HepG2 (cell line): ENCODE results near the gene SHROOM1. TPM values are rescaled to one million over a fixed set of nuclear protein-coding genes. Genes with fewer than 3 reads are reported as not detected.

Source experiments
- ATAC-seq: fragments of 200-7000 bp; cut with Tn5 transposase; 3 replicates; pipeline ENCODE4 v1.9.1; 2020; ENCODE audit warnings: mild to moderate bottlenecking, moderate library complexity
- BruUV-seq: library from RNA; stranded (reverse); fragments of 400-500 nt; replicated peaks from 2 replicates; lab custom pipeline; 2021; lab: Mats Ljungman, UMichigan
- CTCF ChIA-PET: fragments of 300-600 bp; formaldehyde crosslinking; extraction: SDS; loops from one replicate; lab custom pipeline; 2021; ENCODE audit warnings: low total read pairs, inconsistent platforms, low intra/inter-chr PET ratio; lab: Yijun Ruan, JAX
- POLR2A ChIA-PET: fragments of 350-600 bp; sonication (Branson Sonifier 250); formaldehyde crosslinking; loops from one replicate; lab custom pipeline; 2020; ENCODE audit warnings: antibody characterized with exemption, inconsistent platforms; lab: Yijun Ruan, JAX
- DNase-seq: peaks from one replicate; pipeline ENCODE4 v3.0.0-alpha.2; 2015; ENCODE audit warnings: low spot score
- FAIRE-seq: peaks from 3 replicates; lab custom pipeline; 2011; peaks lifted over from hg19 to GRCh38; lab: Jason Lieb, UNC
- H2AFZ ChIP-seq: one replicate; pipeline ENCODE4 v1.6.1; 2011; ENCODE audit warnings: low read length, inconsistent platforms
- H3K27ac ChIP-seq: fragments of 300-600 bp; 3 replicates; pipeline ENCODE4 v1.8.0; 2011; ENCODE audit warnings: mixed run types, mild to moderate bottlenecking, mixed read lengths, low read length, inconsistent platforms; ENCODE audit not compliant: insufficient read depth; ENCODE audit errors: extremely low read length
- H3K27me3 ChIP-seq, 2 experiments: fragments of 200-600 bp in 1 of 2; 2 replicates in 1 of 2; 3 replicates in 1 of 2; pipeline versions ENCODE4 v1.6.0 to v1.8.0; 2011; ENCODE audit warnings: low read length in 2 of 2, mild to moderate bottlenecking in 2 of 2, moderate library complexity in 2 of 2, inconsistent platforms in 1 of 2; ENCODE audit not compliant: insufficient read depth in 2 of 2, control insufficient read depth in 1 of 2
- H3K36me3 ChIP-seq, 2 experiments: fragments of 200-600 bp in 1 of 2; replicated peaks in 1 of 2; 2 replicates in 1 of 2; 3 replicates in 1 of 2; pipeline versions ENCODE4 v1.5.1 to v1.8.0; 2011; ENCODE audit warnings: low read length in 2 of 2, inconsistent platforms in 1 of 2; ENCODE audit not compliant: insufficient read depth in 2 of 2, control insufficient read depth in 1 of 2
- H3K4me1 ChIP-seq: 2 replicates; pipeline ENCODE4 v1.5.1; 2012; ENCODE audit warnings: low read length, inconsistent platforms; ENCODE audit not compliant: insufficient read depth
- H3K4me2 ChIP-seq: 2 replicates; pipeline ENCODE4 v1.6.0; 2011; ENCODE audit warnings: low read depth, low read length, inconsistent platforms
- H3K4me3 ChIP-seq, 3 experiments: fragments of 200-600 bp in 1 of 3; sonication (generic), shearing (Covaris generic) in 1 of 3; replicated peaks in 1 of 3; 2 replicates each; pipeline ENCODE4 v1.5.1; 2011 to 2016; ENCODE audit warnings: low read length in 3 of 3, inconsistent platforms in 2 of 3, low read depth in 2 of 3, mild to moderate bottlenecking in 2 of 3, control low read depth in 1 of 3, mixed read lengths in 1 of 3; ENCODE audit not compliant: insufficient read depth in 1 of 3
- H3K79me2 ChIP-seq: one replicate; pipeline ENCODE4 v1.6.1; 2011; ENCODE audit warnings: low read length, inconsistent platforms; ENCODE audit not compliant: insufficient read depth
- H3K9ac ChIP-seq: 2 replicates; pipeline ENCODE4 v1.6.0; 2011; ENCODE audit warnings: mild to moderate bottlenecking, low read depth, low read length, inconsistent platforms; ENCODE audit not compliant: insufficient read depth
- H3K9me3 ChIP-seq: 2 replicates; pipeline ENCODE4 v1.5.1; 2012; ENCODE audit warnings: mild to moderate bottlenecking, low read length
- H4K20me1 ChIP-seq: 2 replicates; pipeline ENCODE4 v1.6.0; 2011; ENCODE audit warnings: inconsistent platforms, mild to moderate bottlenecking, low read length, moderate library complexity; ENCODE audit not compliant: insufficient read depth
- KDM2A ChIP-seq: sonication (generic); formaldehyde crosslinking; IDR thresholded peaks from 2 replicates; pipeline ENCODE4 v1.4.0; 2020; ENCODE audit warnings: low read depth, missing genetic modification reagents, borderline replicate concordance
- NKX3-1 ChIP-seq: sonication (generic); formaldehyde crosslinking; IDR thresholded peaks from 2 replicates; pipeline ENCODE4 v1.5.0; 2020; ENCODE audit warnings: missing genetic modification reagents
- PCBP1 ChIP-seq: fragments of 200-400 bp; formaldehyde crosslinking; IDR thresholded peaks from 2 replicates; pipeline ENCODE4 v1.6.1; 2017; ENCODE audit warnings: mild to moderate bottlenecking, low read depth, low read length, borderline replicate concordance
- TSC22D2 ChIP-seq: sonication (generic); formaldehyde crosslinking; IDR thresholded peaks from 2 replicates; pipeline ENCODE4 v1.5.1; 2020; ENCODE audit warnings: missing genetic modification reagents, mild to moderate bottlenecking, borderline replicate concordance
- YEATS2 ChIP-seq: sonication (generic); formaldehyde crosslinking; IDR thresholded peaks from 2 replicates; pipeline ENCODE4 v1.4.0; 2020; ENCODE audit warnings: missing genetic modification reagents, borderline replicate concordance
- ZMYM3 ChIP-seq: sonication (generic); formaldehyde crosslinking; IDR thresholded peaks from 2 replicates; pipeline ENCODE4 v1.5.1; 2020; ENCODE audit warnings: mild to moderate bottlenecking, missing genetic modification reagents
- ZNF136 ChIP-seq: sonication (generic); formaldehyde crosslinking; IDR thresholded peaks from 2 replicates; pipeline ENCODE4 v1.8.1; 2022; ENCODE audit warnings: low read depth, mild to moderate bottlenecking, moderate library complexity, missing genetic modification reagents
- ZNF33A ChIP-seq: sonication (generic); formaldehyde crosslinking; IDR thresholded peaks from 2 replicates; pipeline ENCODE4 v1.5.1; 2020; ENCODE audit warnings: missing genetic modification reagents, mild to moderate bottlenecking, moderate library complexity, borderline replicate concordance
- ZNF441 ChIP-seq: sonication (generic); formaldehyde crosslinking; IDR thresholded peaks from 2 replicates; pipeline ENCODE4 v1.7.0; 2021; ENCODE audit warnings: missing genetic modification reagents, borderline replicate concordance
- ZNF672 ChIP-seq: sonication (generic); formaldehyde crosslinking; IDR thresholded peaks from 2 replicates; pipeline ENCODE4 v1.8.1; 2022; ENCODE audit warnings: missing genetic modification reagents
- ZNF678 ChIP-seq: sonication (generic); formaldehyde crosslinking; IDR thresholded peaks from 2 replicates; pipeline ENCODE4 v1.4.0; 2020; ENCODE audit warnings: mild to moderate bottlenecking, missing genetic modification reagents
- ZNF766 ChIP-seq: sonication (generic); formaldehyde crosslinking; IDR thresholded peaks from 2 replicates; pipeline ENCODE4 v1.5.0; 2020; ENCODE audit warnings: missing genetic modification reagents, borderline replicate concordance
- ZNF790 ChIP-seq: sonication (generic); formaldehyde crosslinking; IDR thresholded peaks from 2 replicates; pipeline ENCODE4 v1.8.0; 2022; ENCODE audit warnings: missing genetic modification reagents, mild to moderate bottlenecking, borderline replicate concordance
- WGBS: methylation state at CpG from one replicate; pipeline ENCODE4 v1.1.6; 2017; ENCODE audit warnings: low lambda C conversion rate; 5-methylcytosine and 5-hydroxymethylcytosine counted together
- in situ Hi-C: cut with HindIII; loops from 2 replicates; pipeline ENCODE4 v1.10.0; 2017; ENCODE audit warnings: low pct_unique_long_range_greater_than_20kb; ENCODE audit not compliant: extremely low pct_ligation_motif_present
- intact Hi-C: fragments of 100-400 bp; cut with micrococcal nuclease; formaldehyde crosslinking; loops from one replicate; pipeline ENCODE4 v1.10.0; 2022; ENCODE audit not compliant: unreplicated experiment
- polyA plus RNA-seq, 8 experiments: library from polyadenylated mRNA; depleted of rRNA in 3 of 8; stranded (reverse) in 7 of 8; unstranded in 1 of 8; fragments of >200 nt; fragmentation: Illumina TruSeq in 4 of 8; extraction: Trizol in 4 of 8; gene quantifications; 2 replicates each; pipeline versions ENCODE4 v1.2.1 to v1.2.3, GENCODE V29; 2011 to 2016; ENCODE audit warnings: low read depth in 4 of 8, missing spikeins in 1 of 8, mixed read lengths in 1 of 8; ENCODE audit not compliant: insufficient read depth in 1 of 8
- total RNA-seq, 5 experiments: library from RNA; depleted of rRNA; stranded (reverse); fragments of >200 nt; fragmentation: Illumina TruSeq; extraction: Trizol; gene quantifications; 2 replicates each; pipeline ENCODE4 v1.2.3, GENCODE V29; 2016; ENCODE audit warnings: low read depth in 1 of 5
- TF ChIP-seq, protein P1 (sequence below): IDR thresholded peaks from 2 replicates; pipeline ENCODE4 v1.6.1; 2016; ENCODE audit warnings: missing compliant biosample characterization, missing genetic modification reagents, borderline replicate concordance
- TF ChIP-seq, protein P2 (sequence below), 2 experiments: fragments of 450-650 bp in 1 of 2; sonication (generic) in 1 of 2; formaldehyde crosslinking; IDR thresholded peaks; 2 replicates each; pipeline versions ENCODE4 v1.5.0 to v1.8.0; 2020 to 2022; ENCODE audit warnings: mild to moderate bottlenecking in 1 of 2, missing genetic modification reagents in 1 of 2
- TF ChIP-seq, protein P3 (sequence below): IDR thresholded peaks from 2 replicates; pipeline ENCODE4 v1.6.1; 2016; ENCODE audit warnings: low read depth, missing genetic modification reagents, missing compliant biosample characterization
- TF ChIP-seq, protein P4 (sequence below): sonication (generic); formaldehyde crosslinking; IDR thresholded peaks from 2 replicates; pipeline ENCODE4 v1.4.0; 2020; ENCODE audit warnings: missing genetic modification reagents, borderline replicate concordance

Gene SHROOM1
- total and polyA plus RNA-seq, 2 of the 13 experiments (the other 11 are each of a cell fraction or from before 2014, with no cell fraction given), result 18.2 to 25.7 TPM

DNA sequence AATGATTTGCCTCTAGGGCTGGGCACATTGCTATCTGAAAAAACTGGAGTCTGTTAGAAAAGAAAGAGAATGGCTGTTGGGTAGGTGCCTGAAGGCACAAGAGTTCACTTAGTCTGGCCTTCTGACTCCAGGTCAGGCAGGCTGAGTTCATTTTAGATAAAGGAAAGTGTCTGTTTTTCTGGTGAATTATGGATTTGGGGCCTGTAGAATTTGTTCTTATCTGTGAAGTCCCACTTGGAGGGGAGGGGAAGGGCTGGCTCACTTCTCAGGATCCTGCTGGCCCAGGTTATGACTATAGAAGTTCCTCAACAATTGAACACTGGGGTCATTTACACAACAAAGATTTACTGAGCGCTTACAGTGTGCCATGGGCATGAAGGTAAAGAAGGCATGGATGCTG is 41.9 kb downstream of the SHROOM1 start:
- Histone ChIP-seq H3K4me1 (peaks cover 21% of the 10 kb centered on the region; the same call in 1 of the 2 replicates), H3K27ac (no peak overlapping the region), H4K20me1 (no peaks in the 10 kb centered on the region), H2AFZ (no peak overlapping the region), H3K4me3 (no peak overlapping the region), H3K9me3 (no peaks in the 10 kb centered on the region), H3K27me3 (no peaks in the 10 kb centered on the region), H3K4me2 (no peak overlapping the region), H3K9ac (no peak overlapping the region), H3K79me2 (no peaks in the 10 kb centered on the region), H3K36me3 (no peaks in the 10 kb centered on the region; a peak in 2 of 5 replicates)
- ChIA-PET POLR2A (no interaction called here), CTCF (no interaction called here)
- 100% methylated on average over 1 of the region's 1 CpG for WGBS
- intact Hi-C loops, result no loop called here
- in situ Hi-C loops, result no loop called here
- DNase-seq (no peak), FAIRE-seq (no peak), ATAC-seq (no peak)
- BruUV-seq, result no TSS peak
- TF ChIP-seq ZNF678 (CRISPR knock-in tag), result no peak
- TF ChIP-seq, protein P1, sequence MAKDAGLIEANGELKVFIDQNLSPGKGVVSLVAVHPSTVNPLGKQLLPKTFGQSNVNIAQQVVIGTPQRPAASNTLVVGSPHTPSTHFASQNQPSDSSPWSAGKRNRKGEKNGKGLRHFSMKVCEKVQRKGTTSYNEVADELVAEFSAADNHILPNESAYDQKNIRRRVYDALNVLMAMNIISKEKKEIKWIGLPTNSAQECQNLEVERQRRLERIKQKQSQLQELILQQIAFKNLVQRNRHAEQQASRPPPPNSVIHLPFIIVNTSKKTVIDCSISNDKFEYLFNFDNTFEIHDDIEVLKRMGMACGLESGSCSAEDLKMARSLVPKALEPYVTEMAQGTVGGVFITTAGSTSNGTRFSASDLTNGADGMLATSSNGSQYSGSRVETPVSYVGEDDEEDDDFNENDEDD (CRISPR knock-in tag), result no peak
- TF ChIP-seq ZNF766 (CRISPR knock-in tag), result no peak
- TF ChIP-seq, protein P2, sequence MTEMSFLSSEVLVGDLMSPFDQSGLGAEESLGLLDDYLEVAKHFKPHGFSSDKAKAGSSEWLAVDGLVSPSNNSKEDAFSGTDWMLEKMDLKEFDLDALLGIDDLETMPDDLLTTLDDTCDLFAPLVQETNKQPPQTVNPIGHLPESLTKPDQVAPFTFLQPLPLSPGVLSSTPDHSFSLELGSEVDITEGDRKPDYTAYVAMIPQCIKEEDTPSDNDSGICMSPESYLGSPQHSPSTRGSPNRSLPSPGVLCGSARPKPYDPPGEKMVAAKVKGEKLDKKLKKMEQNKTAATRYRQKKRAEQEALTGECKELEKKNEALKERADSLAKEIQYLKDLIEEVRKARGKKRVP (CRISPR knock-in tag; IDR thresholded peaks at IDR 0.05), result no peak
- TF ChIP-seq, protein P3, sequence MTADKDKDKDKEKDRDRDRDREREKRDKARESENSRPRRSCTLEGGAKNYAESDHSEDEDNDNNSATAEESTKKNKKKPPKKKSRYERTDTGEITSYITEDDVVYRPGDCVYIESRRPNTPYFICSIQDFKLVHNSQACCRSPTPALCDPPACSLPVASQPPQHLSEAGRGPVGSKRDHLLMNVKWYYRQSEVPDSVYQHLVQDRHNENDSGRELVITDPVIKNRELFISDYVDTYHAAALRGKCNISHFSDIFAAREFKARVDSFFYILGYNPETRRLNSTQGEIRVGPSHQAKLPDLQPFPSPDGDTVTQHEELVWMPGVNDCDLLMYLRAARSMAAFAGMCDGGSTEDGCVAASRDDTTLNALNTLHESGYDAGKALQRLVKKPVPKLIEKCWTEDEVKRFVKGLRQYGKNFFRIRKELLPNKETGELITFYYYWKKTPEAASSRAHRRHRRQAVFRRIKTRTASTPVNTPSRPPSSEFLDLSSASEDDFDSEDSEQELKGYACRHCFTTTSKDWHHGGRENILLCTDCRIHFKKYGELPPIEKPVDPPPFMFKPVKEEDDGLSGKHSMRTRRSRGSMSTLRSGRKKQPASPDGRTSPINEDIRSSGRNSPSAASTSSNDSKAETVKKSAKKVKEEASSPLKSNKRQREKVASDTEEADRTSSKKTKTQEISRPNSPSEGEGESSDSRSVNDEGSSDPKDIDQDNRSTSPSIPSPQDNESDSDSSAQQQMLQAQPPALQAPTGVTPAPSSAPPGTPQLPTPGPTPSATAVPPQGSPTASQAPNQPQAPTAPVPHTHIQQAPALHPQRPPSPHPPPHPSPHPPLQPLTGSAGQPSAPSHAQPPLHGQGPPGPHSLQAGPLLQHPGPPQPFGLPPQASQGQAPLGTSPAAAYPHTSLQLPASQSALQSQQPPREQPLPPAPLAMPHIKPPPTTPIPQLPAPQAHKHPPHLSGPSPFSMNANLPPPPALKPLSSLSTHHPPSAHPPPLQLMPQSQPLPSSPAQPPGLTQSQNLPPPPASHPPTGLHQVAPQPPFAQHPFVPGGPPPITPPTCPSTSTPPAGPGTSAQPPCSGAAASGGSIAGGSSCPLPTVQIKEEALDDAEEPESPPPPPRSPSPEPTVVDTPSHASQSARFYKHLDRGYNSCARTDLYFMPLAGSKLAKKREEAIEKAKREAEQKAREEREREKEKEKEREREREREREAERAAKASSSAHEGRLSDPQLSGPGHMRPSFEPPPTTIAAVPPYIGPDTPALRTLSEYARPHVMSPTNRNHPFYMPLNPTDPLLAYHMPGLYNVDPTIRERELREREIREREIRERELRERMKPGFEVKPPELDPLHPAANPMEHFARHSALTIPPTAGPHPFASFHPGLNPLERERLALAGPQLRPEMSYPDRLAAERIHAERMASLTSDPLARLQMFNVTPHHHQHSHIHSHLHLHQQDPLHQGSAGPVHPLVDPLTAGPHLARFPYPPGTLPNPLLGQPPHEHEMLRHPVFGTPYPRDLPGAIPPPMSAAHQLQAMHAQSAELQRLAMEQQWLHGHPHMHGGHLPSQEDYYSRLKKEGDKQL (CRISPR knock-in tag), result no peak
- TF ChIP-seq ZNF136 (CRISPR knock-in tag), result no peak
- no peak for TF ChIP-seq ZNF790 (CRISPR knock-in tag)
- no peak for TF ChIP-seq YEATS2
- no peak for TF ChIP-seq PCBP1
- TF ChIP-seq, protein P4, sequence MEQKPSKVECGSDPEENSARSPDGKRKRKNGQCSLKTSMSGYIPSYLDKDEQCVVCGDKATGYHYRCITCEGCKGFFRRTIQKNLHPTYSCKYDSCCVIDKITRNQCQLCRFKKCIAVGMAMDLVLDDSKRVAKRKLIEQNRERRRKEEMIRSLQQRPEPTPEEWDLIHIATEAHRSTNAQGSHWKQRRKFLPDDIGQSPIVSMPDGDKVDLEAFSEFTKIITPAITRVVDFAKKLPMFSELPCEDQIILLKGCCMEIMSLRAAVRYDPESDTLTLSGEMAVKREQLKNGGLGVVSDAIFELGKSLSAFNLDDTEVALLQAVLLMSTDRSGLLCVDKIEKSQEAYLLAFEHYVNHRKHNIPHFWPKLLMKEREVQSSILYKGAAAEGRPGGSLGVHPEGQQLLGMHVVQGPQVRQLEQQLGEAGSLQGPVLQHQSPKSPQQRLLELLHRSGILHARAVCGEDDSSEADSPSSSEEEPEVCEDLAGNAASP, result no peak
- TF ChIP-seq ZNF441 (CRISPR knock-in tag), result no peak
- no peak for TF ChIP-seq NKX3-1 (CRISPR knock-in tag)
- TF ChIP-seq ZMYM3 (CRISPR knock-in tag), result no peak
- no peak for TF ChIP-seq ZNF672
- no peak for TF ChIP-seq TSC22D2 (CRISPR knock-in tag)
- TF ChIP-seq KDM2A (CRISPR knock-in tag), result no peak
- no peak for TF ChIP-seq ZNF33A (CRISPR knock-in tag)
